OCI-LY3 (cell line): Measurements from ENCODE around the gene SAMSN1.

Source experiments
- H2AFZ ChIP-seq: fragments of 200-600, 300-600 bp; shearing (Covaris generic); 2 replicates; pipeline ENCODE4 v1.6.0; 2014; ENCODE audit warnings: antibody characterized with exemption, low read depth, low read length
- H3K27ac ChIP-seq: fragments of 200-600, 300-600 bp; sonication (generic); 2 replicates; pipeline ENCODE4 v1.5.1; 2014; ENCODE audit warnings: mild to moderate bottlenecking, low read length, moderate library complexity, mixed read lengths
- H3K27me3 ChIP-seq: fragments of 200-600, 300-600 bp; sonication (generic); 2 replicates; pipeline ENCODE4 v1.6.1; 2014; ENCODE audit warnings: low read depth, low read length, mixed read lengths
- H3K36me3 ChIP-seq: fragments of 200-600, 300-600 bp; sonication (generic); replicated peaks from 2 replicates; pipeline ENCODE3; 2014; ENCODE audit warnings: low read depth, low read length, mixed read lengths
- H3K4me1 ChIP-seq: fragments of 300-600, 200-600 bp; sonication (generic); 2 replicates; pipeline ENCODE4 v1.6.1; 2014; ENCODE audit warnings: low read length, mixed read lengths
- H3K4me2 ChIP-seq: fragments of 200-600, 300-600 bp; sonication (generic); 2 replicates; pipeline ENCODE4 v1.6.1; 2014; ENCODE audit warnings: low read length, mixed read lengths
- H3K4me3 ChIP-seq: fragments of 300-600, 200-600 bp; sonication (generic); 2 replicates; pipeline ENCODE4 v1.5.1; 2014; ENCODE audit warnings: antibody characterized with exemption, mild to moderate bottlenecking, low read length, moderate library complexity
- H3K79me2 ChIP-seq: fragments of 300-600, 200-600 bp; shearing (Covaris generic); 2 replicates; pipeline ENCODE4 v1.6.1; 2014; ENCODE audit warnings: mild to moderate bottlenecking, low read length, mixed read lengths
- H3K9ac ChIP-seq: fragments of 300-600, 200-600 bp; shearing (Covaris generic); 2 replicates; pipeline ENCODE4 v1.6.0; 2014; ENCODE audit warnings: mild to moderate bottlenecking, low read length, moderate library complexity
- H3K9me3 ChIP-seq: fragments of 200-600, 300-600 bp; shearing (Covaris generic); 2 replicates; pipeline ENCODE4 v1.6.1; 2014; ENCODE audit warnings: low read length, mixed read lengths; ENCODE audit not compliant: insufficient read depth
- H4K20me1 ChIP-seq: fragments of 200-600, 300-600 bp; sonication (generic); 2 replicates; pipeline ENCODE4 v1.6.1; 2016; ENCODE audit warnings: low read length, mixed read lengths; ENCODE audit not compliant: insufficient read depth
- CTCF ChIP-seq: fragments of 200-600, 300-600 bp; sonication (generic); IDR thresholded peaks from 2 replicates; pipeline ENCODE4 v1.5.1; 2014; ENCODE audit warnings: antibody characterized with exemption, low read length, low read depth
- EZH2phosphoT487 ChIP-seq: fragments of 200-600 bp; shearing (Covaris generic); IDR thresholded peaks from 2 replicates; pipeline ENCODE4 v1.6.1; 2018; ENCODE audit warnings: antibody characterized with exemption, mixed run types, low read depth

The SAMSN1 gene

GRCh38 chr21:14491269-14491681 is 54.8 kb downstream of the SAMSN1 start:
- Histone ChIP-seq H3K9me3 (no peaks in the 10 kb centered on the region), H4K20me1 (no peaks in the 10 kb centered on the region), H2AFZ (no peak overlapping the region), H3K4me1 (peaks cover 13% of the 10 kb centered on the region), H3K27me3 (no peaks in the 10 kb centered on the region), H3K4me3 (no peak overlapping the region), H3K4me2 (no peak overlapping the region), H3K27ac (no peak overlapping the region), H3K79me2 (no peaks in the 10 kb centered on the region), H3K36me3 (peaks cover 11% of the 10 kb centered on the region), H3K9ac (no peak overlapping the region)
- TF ChIP-seq EZH2phosphoT487 (no peak), CTCF (no peak)

GRCh38 chr21:14488672-14489204 is 57.4 kb downstream of the SAMSN1 start:
- H3K27ac ChIP-seq = no peak overlapping the region
- H3K27me3 ChIP-seq = no peaks in the 10 kb centered on the region
- H4K20me1 ChIP-seq = no peaks in the 10 kb centered on the region
- no peak overlapping the region for H3K9ac ChIP-seq
- H3K4me3 ChIP-seq = no peak overlapping the region
- no peak overlapping the region for H2AFZ ChIP-seq
- H3K4me2 ChIP-seq = no peak overlapping the region
- no peaks in the 10 kb centered on the region for H3K79me2 ChIP-seq
- peaks cover 13% of the 10 kb centered on the region for H3K4me1 ChIP-seq
- no peaks in the 10 kb centered on the region for H3K36me3 ChIP-seq
- TF ChIP-seq EZH2phosphoT487 = no peak
- no peaks in the 10 kb centered on the region for H3K9me3 ChIP-seq

GRCh38 chr21:14487490-14488432 is 58.4 kb downstream of the SAMSN1 start:
- no peak overlapping the region for H3K4me3 ChIP-seq

GRCh38 chr21:14486869-14487268 is 59.2 kb downstream of the SAMSN1 start:
- no peak overlapping the region for H3K4me2 ChIP-seq
- H3K27me3 ChIP-seq = no peaks in the 10 kb centered on the region
- H3K9me3 ChIP-seq = no peaks in the 10 kb centered on the region
- no peak overlapping the region for H3K4me3 ChIP-seq
- no peaks in the 10 kb centered on the region for H4K20me1 ChIP-seq
- no peak overlapping the region for H3K27ac ChIP-seq
- peaks cover 3% of the 10 kb centered on the region for H3K36me3 ChIP-seq
- H2AFZ ChIP-seq = no peak overlapping the region
- no peak overlapping the region for H3K9ac ChIP-seq
- no peaks in the 10 kb centered on the region for H3K79me2 ChIP-seq
- peaks cover 18% of the 10 kb centered on the region for H3K4me1 ChIP-seq
- TF ChIP-seq EZH2phosphoT487 (no peak), CTCF (no peak)

More at GRCh38 chr21:14487490-14488432, 58.4 kb downstream of the SAMSN1 start:
- no peak overlapping the region for H3K9ac ChIP-seq
- H3K9me3 ChIP-seq = no peaks in the 10 kb centered on the region
- no peaks in the 10 kb centered on the region for H3K27me3 ChIP-seq
- H3K36me3 ChIP-seq = peaks cover 3% of the 10 kb centered on the region
- H3K79me2 ChIP-seq = no peaks in the 10 kb centered on the region
- TF ChIP-seq EZH2phosphoT487 = no peak
- no peak for TF ChIP-seq CTCF
- no peak overlapping the region for H3K27ac ChIP-seq
- H4K20me1 ChIP-seq = no peaks in the 10 kb centered on the region
- no peak overlapping the region for H2AFZ ChIP-seq
- H3K4me1 ChIP-seq = peaks cover 13% of the 10 kb centered on the region
- 0 out of 2 replicates have a peak overlapping the region, but pooled peaks have one; percentile 15 for H3K4me2 ChIP-seq
